GM18520 (cell line): ENCODE measurements around the gene BAHD1.
A peak's percentile ranks its signal among the peaks of the same experiment; 100 is the strongest.

Experiments
- ATAC-seq: cut with Tn5 transposase; IDR thresholded peaks from one replicate; pipeline ENCODE4 v1.9.1; 2021; ENCODE audit not compliant: unreplicated experiment

The BAHD1 gene

GRCh38 chr15:40421246-40422157 lies 19.3 kb upstream of the BAHD1 start:
- peak; percentile 73 for ATAC-seq

GRCh38 chr15:40424483-40425115 lies 16.2 kb upstream of the BAHD1 start:
- no peak for ATAC-seq

- ATAC-seq = no peak
Observed at GRCh38 chr15:40425681-40426080, 15.1 kb upstream of the BAHD1 start.

GRCh38 chr15:40427188-40427587 lies 13.6 kb upstream of the BAHD1 start:
- ATAC-seq = no peak

GRCh38 chr15:40428185-40428584 lies 12.6 kb upstream of the BAHD1 start:
- no peak for ATAC-seq

GRCh38 chr15:40429068-40429710 lies 11.6 kb upstream of the BAHD1 start:
- ATAC-seq = no peak

GRCh38 chr15:40430271-40430805 lies 10.4 kb upstream of the BAHD1 start:
- no peak for ATAC-seq

- ATAC-seq = no peak
Observed at GRCh38 chr15:40435023-40435709, 5.6 kb upstream of the BAHD1 start.

GRCh38 chr15:40435710-40436089 lies 5.1 kb upstream of the BAHD1 start:
- ATAC-seq = no peak

GRCh38 chr15:40436116-40436891 lies 4.4 kb upstream of the BAHD1 start:
- ATAC-seq = no peak

GRCh38 chr15:40436892-40437751 lies 3.6 kb upstream of the BAHD1 start:
- no peak for ATAC-seq

GRCh38 chr15:40437752-40438687 lies 2.7 kb upstream of the BAHD1 start:
- no peak for ATAC-seq

GRCh38 chr15:40438712-40439111 lies 2.0 kb upstream of the BAHD1 start:
- no peak for ATAC-seq

- ATAC-seq = no peak
Observed at GRCh38 chr15:40439461-40439959, 1.2 kb upstream of the BAHD1 start.

- ATAC-seq = no peak
Observed at GRCh38 chr15:40439960-40440742, 602 bp upstream of the BAHD1 start.

- ATAC-seq = no peak
Observed at GRCh38 chr15:40441565-40442531, 1.1 kb downstream of the BAHD1 start.
